Left kidney (tissue), 8 donors: ENCODE measurements around the gene ZNF622. TPM values are rescaled to one million over a fixed set of nuclear protein-coding genes. Genes with fewer than 3 reads are reported as not detected.
A peak's percentile ranks its signal among the peaks of the same experiment; 100 is the strongest.

Source experiments
- DNase-seq: peaks from one replicate; pipeline ENCODE4 v3.0.0-alpha.2; 2013
- long read RNA-seq, 8 donors: transcript quantifications; one replicate each; lab custom pipeline, GENCODE V29; 2026
- polyA plus RNA-seq: library from polyadenylated mRNA; unstranded; fragments of 120-200 nt; gene quantifications from one replicate; pipeline ENCODE4 v1.2.1, GENCODE V29; 2013; ENCODE audit not compliant: insufficient read length

Gene ZNF622, protein sequence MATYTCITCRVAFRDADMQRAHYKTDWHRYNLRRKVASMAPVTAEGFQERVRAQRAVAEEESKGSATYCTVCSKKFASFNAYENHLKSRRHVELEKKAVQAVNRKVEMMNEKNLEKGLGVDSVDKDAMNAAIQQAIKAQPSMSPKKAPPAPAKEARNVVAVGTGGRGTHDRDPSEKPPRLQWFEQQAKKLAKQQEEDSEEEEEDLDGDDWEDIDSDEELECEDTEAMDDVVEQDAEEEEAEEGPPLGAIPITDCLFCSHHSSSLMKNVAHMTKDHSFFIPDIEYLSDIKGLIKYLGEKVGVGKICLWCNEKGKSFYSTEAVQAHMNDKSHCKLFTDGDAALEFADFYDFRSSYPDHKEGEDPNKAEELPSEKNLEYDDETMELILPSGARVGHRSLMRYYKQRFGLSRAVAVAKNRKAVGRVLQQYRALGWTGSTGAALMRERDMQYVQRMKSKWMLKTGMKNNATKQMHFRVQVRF
- 22.9 TPM for polyA plus RNA-seq
- long read RNA-seq, donor 1, transcript ZNF622-201 (6 exons, 1,699 nt) = major isoform, 6 of 19 reads
- long read RNA-seq, donor 1, partial matches to known transcripts = 13 of 19 reads
- long read RNA-seq, donor 1, other reads (novel, unspliced or antisense) = 0 of 19 reads
- long read RNA-seq, donor 2, transcript ZNF622-201 (6 exons, 1,699 nt) = major isoform, 9 of 16 reads
- long read RNA-seq, donor 2, partial matches to known transcripts = 7 of 16 reads
- long read RNA-seq, donor 2, other reads (novel, unspliced or antisense) = 0 of 16 reads
- long read RNA-seq, donor 3, transcript ZNF622-201 (6 exons, 1,699 nt) = major isoform, 14 of 14 reads
- long read RNA-seq, donor 3, partial matches to known transcripts = 0 of 14 reads
- long read RNA-seq, donor 3, other reads (novel, unspliced or antisense) = 0 of 14 reads
- long read RNA-seq, donor 4, partial matches to known transcripts = 0 of 1 reads
- long read RNA-seq, donor 4, other reads (novel, unspliced or antisense) = 0 of 1 reads
- long read RNA-seq, donor 5, transcript ZNF622-201 (6 exons, 1,699 nt) = major isoform, 14 of 14 reads
- long read RNA-seq, donor 5, partial matches to known transcripts = 0 of 14 reads
- long read RNA-seq, donor 5, other reads (novel, unspliced or antisense) = 0 of 14 reads
- long read RNA-seq, donor 6, transcript ZNF622-201 (6 exons, 1,699 nt) = major isoform, 15 of 15 reads
- long read RNA-seq, donor 6, partial matches to known transcripts = 0 of 15 reads
- long read RNA-seq, donor 6, other reads (novel, unspliced or antisense) = 0 of 15 reads
- long read RNA-seq, donor 7, transcript ZNF622-201 (6 exons, 1,699 nt) = major isoform, 14 of 20 reads
- long read RNA-seq, donor 7, partial matches to known transcripts = 6 of 20 reads
- long read RNA-seq, donor 7, other reads (novel, unspliced or antisense) = 0 of 20 reads
- long read RNA-seq, donor 8, transcript ZNF622-201 (6 exons, 1,699 nt) = major isoform, 8 of 8 reads
- long read RNA-seq, donor 8, partial matches to known transcripts = 0 of 8 reads
- long read RNA-seq, donor 8, other reads (novel, unspliced or antisense) = 0 of 8 reads

DNA sequence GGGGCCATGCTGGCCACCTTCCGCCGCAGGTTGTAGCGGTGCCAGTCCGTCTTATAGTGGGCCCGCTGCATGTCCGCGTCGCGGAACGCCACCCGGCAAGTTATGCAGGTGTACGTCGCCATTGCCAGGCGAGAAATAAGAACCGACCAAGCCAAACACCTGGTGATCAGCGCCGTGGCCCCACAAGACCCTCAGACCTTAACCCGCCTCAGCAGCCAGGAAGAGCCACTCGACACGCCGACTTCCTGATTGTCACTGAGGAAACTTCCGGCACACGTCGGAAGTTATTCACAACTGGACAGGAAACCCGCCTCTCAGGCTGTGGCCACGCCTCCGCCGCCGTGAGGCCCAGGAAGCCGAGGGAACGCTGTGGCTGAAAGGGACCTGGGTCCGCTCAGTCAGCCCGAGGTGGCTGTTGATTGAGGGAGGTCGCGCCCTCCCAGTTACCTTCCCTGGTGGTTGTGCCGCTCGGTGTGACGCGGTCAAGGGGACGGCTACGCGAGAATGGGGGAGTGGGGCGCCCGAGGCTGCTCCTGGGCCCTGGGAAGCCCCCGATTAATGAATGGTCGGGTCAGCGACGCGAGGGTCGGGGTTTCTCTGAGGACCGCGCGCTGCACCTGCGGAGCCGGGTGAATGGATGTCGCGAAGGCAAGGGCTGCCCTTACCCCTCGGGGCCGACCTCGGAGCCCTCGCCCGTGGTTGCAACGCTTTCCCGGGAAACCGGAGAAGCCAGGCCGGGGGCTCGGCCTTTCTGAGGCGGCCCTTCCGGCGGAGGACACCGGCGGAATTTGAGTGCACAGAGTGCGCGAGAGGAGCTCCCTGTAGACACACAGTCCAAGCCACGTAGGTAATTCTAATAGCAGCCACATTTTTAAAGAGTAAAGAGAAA is at the start of gene ZNF622:
Gene ZNF622 (minus strand): TSS at position 257 of the 889 bp plus-strand sequence. CDS start 135 bp downstream, at position 122.
- DNase-seq = peak; percentile 91

DNA sequence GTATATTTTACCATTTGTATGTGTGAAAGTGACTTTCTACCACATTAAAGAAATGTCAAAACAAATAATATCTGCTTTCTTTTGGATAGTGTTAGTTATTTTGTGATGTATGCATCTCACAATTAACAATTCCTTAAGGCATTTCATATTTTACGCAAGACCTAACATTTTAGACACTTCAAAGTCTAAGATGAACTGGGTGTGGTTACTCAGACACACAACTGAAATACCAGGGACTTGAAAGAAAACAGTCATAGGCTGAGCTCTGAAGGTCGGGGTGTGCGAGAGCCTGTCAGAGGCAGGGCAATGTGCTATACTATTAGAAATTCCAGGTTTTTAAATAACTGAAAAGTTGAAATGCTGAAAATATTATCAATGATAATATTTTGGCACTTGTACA is 44.5 kb upstream of the ZNF622 start:
- no peak for DNase-seq

DNA sequence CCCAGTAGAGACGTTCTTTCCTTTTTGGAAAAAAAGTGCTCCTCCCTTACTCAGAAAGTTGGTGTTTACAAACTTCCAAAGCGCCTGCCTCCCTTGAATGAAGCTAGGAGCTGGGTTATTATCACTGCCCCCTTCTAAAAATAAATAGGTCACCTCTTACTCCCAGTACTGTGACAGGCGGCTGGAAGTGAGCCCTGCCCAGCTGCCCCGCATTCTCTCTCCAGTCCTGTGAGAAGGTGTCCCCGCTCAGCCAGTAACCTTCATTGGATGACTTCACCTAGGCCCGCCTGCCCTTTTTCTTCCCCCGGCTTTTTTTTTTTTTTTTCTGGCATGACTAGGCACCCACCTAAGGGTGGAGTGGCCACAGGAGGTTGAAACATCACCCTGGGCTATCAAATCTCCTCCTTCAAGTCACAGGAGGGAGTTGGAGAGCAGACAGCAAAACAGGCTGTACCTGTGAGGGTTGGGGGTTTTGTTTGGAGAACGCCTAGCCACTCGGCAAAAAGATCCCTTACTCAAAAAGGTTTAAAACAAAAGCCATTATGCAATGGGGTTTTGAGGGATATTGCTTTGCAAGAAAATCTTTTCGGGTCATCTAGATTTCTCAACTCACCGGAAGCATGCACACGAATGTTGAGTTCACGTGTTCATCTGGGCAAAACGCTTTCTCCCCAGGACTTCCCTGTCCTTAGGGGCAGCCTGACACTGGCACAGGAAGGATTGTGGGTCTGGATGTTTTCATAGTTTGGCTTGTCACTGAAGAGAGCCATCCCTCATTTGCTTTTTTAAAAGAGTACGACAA is 43.3 kb upstream of the ZNF622 start:
- DNase-seq = peak; percentile 26

DNA sequence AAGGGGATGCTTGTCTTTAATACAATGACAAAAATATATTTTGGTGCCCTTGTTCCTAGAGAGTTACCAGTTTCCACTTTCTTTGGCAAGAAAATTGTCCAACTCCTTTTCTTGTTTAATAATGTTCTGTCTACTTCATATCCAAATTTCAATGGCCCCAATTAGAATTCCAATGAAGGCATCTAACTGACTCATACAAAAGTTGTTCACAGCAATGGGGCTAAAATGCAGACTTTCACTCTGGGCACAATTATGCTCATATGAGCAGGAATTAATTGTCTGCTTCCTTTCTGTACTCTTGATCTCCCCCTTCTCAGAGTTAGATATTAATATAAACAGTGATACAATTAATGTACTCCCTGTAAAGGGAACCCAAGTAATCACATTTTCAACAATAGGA is 42.1 kb upstream of the ZNF622 start:
- DNase-seq = no peak

DNA sequence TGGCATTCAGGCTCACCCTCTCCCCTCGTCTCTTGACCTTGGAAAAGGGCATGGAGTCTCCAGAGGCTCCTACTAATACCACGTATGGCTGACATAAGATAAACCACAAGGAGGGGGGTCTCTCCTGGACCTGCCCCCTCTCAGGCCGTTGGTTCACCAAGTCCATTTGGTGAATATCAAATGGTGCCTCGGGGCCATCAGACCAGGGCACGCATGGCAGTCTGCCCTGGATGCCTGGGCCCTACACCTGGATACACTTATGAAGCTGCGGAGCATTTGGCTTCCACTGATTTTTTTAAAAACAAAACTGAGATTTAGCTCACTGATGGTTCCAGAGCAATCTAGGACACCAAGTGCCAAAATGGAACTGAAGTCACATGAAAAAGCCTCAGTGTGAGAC is 40.3 kb upstream of the ZNF622 start:
- no peak for DNase-seq

DNA sequence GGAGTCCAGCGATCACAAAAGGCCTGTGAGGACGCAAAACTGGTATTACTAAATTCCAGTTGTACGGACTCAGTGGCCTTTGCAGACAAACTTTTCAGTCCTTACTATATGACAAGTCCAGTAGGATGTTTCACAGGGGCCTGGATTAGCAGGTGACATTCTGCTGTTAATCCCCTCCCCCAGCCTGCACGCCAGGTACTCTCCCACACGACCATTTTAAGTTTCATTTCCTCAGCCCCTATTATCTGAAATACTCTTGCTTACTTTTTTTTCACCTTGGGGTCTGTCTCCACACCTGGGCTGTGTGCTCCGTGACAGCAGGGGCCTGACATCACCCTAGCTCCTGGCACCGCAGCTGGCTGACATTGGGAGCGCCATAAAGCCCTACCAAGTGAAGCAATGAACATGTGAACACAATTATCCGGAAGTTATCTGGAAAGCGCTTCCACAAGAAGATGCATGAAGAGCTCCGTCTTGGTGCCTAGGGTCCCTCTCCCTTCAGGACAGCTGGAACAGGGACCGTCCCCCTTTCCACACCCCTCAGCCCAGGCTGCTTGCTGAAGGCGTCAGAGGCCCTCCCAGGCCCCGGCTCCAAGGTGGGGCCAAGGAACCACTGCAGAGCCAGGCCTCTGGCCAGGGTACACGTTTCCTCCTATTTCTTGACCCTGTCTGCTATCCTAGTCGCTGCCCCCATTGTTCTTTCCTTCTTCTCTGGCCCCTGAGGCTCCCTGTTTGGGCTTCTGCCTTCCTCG is 39.7 kb upstream of the ZNF622 start:
- DNase-seq = no peak

DNA sequence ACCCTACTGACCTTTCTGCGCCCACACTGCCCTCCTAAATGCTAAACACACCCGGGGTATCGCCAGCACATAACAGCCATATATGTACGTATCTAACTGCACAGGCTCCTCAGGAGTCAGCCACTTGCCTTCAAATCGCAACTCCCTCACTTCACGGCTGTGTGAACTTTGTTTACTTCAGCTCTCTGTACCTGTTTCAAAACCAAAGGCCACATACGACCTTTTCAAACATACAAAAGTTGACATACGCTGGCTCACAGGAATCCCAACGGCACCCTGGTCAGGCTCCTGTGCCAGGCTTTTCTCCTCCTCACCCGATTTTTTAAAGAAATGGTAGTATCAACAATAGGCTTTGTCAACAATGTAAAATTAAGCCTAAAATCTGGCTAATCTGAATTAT is 39.0 kb upstream of the ZNF622 start:
- DNase-seq = no peak

DNA sequence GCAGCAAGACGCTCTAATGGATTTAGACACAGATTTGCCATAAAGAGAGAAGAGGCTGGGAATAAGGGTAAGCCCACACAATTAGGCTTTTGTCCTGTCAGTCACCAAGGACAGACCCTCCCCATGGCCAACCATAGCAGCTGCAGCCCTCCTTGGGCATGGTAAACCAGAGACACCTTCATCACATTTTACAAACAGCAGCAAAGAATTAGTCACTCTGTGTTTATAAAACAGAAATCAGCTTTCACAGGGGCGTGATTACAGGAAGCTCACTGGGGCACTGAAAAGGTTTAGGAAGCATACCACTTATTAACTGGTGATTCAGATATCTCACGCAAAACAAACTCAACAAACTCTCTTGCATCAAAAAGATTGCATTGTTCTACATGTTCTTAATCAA is 37.3 kb upstream of the ZNF622 start:
- DNase-seq = no peak

DNA sequence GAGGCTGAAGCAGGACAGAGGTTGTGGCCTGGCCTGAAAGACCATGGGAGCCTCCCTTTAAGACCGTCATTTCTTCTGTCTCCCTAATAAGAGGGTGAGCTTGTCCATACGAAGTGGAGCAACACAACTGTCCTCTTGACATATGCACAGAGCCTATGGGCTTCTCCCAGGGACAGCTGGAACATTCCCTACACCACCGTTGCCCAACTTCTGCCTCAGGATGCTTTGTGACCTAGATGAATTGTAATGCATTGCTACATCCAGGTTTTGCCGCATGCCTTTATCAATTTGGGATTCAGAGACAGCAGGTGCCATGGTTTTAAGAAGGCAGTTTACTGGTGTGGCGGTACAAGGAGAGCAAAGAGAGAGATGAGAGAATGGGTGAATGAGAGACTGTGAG is 34.4 kb upstream of the ZNF622 start:
- no peak for DNase-seq

DNA sequence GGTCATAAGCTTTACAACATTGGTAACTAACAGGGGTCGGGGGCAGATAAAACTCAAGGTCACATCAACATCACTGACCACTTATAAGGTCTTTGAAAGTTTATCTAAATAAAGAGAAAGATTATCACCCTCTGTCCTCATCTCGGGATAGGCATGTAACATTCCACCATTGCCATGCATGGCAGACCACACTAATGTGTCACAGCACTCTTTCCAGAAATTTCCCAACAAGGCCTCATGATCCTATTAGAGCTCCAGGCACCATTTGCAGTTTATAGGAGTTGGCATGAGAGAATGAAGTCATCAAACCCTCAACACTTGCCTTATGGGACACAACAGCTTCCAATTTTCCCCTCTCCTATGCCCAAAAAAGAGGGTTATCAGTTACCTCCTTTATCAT is 31.9 kb upstream of the ZNF622 start:
- DNase-seq = no peak

DNA sequence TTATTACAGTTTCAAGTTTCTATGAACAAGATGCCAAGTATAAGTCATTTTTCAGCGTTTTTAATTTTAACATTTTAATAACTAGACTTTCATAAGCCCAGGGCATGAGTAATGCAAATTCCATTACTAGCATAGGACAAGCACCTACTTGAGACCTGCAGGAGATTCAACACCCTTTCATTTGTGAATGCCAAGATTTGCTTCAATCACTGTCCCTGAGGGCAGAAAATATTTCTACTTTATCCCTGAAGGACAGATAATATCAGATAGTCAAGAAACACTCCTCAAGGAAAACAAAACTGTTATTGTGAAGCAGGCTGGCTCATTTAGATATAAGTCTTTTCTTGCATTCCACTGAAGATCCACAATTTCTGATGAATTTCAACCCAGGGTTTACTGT is 27.7 kb upstream of the ZNF622 start:
- DNase-seq = no peak

DNA sequence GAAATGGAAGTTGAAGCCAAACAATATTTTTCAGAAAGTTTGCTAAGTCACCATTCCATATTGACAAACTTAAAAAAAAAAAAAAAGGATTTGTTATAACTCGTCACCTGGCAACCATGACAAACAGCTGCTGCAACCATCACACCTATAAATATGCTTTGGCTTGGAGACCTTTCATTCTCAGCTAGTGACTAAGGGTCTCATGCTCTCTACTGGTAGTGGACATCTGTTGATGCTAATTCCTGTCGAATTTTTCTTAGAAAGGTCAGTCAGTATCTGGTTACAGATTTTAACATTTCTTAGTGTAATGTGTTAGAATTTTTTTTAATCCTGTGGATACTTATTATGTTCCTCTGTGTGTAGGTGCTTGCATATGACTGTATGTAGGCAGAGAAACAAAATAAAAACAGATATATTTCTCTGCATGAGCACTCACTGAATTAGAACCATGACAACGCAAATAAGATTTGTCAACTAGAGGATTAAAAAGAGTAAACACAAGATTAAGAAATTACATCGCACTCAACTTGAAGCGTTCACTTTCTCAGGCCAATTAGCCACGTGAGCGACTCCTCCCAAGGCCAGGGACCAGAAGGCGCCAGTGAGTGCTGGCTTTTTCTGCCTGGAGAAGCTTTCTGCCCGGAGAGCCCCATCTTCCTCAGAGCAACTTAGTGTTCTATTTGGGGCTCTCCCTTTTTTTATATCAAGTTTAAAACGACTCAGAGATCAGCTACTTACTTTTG is 27.0 kb upstream of the ZNF622 start:
- no peak for DNase-seq

DNA sequence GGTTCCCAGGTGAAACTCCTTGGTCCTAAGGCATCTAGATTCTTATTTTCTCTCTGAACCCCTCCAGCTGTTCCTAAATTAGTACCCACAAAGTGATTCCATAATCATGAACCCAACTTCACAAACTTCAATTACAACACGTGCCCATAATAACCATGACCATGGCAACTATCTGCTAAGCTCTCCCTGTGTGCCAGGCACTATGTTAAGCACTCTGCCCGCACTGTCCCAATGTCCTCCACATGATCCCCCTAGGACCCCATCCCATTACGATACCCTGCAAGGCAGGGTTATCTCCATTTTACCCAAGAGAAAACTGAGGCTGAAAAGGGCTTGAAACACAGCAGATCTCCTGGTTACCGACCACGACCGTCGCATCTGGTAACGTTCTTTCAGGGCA is 25.3 kb upstream of the ZNF622 start:
- no peak for DNase-seq

DNA sequence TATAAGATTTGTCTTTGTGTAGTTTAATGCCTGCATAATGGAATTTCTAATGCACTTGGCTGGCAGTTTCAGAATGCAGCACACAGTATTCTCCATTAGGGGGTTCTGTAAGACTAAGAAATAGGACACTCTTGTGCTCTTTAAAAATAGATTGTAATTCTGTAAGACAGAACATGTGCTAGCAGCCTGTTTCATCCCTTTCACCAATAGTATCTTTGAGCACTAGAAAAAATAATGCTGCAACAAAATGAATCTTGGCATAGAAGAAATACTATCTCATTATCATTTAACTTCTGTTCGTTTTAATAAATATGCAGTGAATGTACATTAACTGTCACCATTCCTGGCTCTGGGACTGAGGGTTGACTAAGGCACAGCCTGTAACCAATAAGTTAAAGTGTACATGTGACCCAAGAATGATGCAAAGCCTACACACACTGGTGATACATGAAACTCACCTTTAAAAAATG is 23.8 kb upstream of the ZNF622 start:
- DNase-seq = peak; percentile 53

DNA sequence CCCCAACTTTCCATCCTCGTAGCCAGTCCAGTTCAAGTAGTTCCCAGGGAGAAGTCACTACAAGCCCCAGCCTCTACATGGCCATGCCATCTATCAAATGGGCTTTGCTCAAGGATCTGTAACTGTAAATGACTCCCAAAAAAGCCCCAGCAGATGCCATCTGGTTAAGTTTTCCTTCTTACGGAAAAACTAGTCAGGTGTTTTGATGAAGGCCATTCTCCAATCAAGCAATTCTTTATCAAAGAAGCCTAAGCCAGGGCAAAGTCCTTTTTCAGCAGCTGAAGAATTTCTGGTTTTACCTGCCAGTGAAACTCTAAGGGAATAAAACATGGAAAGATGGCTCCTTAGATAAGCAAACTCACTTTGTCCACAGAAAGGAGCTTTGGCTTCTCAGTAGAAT is 21.9 kb upstream of the ZNF622 start:
- DNase-seq = no peak

DNA sequence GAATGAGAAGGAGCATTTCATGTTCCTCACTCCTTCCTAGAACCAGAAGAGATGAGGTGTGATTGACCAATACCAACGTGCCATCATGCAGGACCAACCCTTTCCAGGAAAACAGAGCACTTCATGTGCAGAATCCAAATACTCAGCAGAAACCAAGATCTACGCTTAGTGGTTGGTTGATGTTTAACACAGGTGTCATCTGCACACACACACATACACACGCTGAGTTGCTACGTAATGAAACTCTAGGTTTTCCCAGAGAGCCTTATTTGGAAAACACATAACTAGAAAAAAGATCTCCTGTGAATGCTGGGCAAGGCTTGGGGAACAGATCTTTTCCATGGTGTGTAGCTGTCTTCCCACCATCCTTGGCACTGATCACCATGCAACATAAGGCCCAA is 21.1 kb upstream of the ZNF622 start:
- DNase-seq = no peak

DNA sequence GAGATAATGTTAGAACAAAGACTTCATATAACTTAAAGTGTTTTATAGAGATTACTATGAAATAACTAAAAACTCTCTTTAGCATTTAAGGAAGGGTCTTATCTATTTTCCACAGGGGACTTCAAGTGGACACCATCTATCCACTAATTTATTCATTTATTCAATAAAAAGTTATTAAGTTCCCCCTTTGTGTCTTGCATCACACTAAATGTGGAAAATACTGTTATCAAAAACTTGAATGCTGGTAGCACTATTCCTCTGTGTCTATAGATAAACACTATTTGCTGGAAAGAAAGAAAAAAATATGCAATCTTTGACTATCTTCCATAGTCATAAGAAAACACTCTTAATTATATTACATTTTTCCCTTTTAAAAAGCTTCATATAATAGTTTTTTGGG is 20.1 kb upstream of the ZNF622 start:
- DNase-seq = no peak

DNA sequence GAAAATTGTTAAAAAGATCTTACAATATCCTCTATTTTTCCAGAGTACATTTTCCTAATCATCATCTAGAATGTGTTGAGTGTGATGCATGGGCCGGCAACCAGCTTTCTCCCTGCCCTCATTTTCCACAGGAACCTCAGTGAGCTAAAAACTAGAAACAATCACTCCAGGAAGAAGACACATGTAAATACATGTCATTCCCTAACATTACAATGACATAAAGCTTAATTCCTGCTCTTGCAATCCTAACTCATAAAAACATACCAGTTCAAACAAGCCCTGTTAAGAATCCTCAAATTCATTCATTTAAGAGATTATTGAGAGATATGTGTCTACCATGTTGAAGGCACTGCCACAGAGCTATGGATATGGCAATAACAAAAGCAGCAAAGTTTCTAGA is 18.5 kb upstream of the ZNF622 start:
- no peak for DNase-seq
